GM18499 (cell line): ENCODE data around the gene SEL1L3.

Source experiments
- ATAC-seq: cut with Tn5 transposase; IDR thresholded peaks from one replicate; pipeline ENCODE4 v1.9.1; 2021; ENCODE audit warnings: moderate number of reproducible peaks; ENCODE audit not compliant: insufficient read depth, unreplicated experiment

SEL1L3 gene

GRCh38 chr4:25821899-25822298, 40.9 kb downstream of the SEL1L3 start:
- no peak for ATAC-seq

- ATAC-seq, result no peak
Observed at GRCh38 chr4:25821267-25821666, 41.5 kb downstream of the SEL1L3 start.

- ATAC-seq, result no peak
Observed at GRCh38 chr4:25818876-25819275, 43.9 kb downstream of the SEL1L3 start.

- ATAC-seq, result no peak
Observed at GRCh38 chr4:25818371-25818871, 44.4 kb downstream of the SEL1L3 start.

GRCh38 chr4:25817059-25817681, 45.6 kb downstream of the SEL1L3 start:
- no peak for ATAC-seq

GRCh38 chr4:25816591-25817058, 46.2 kb downstream of the SEL1L3 start:
- ATAC-seq, result no peak

- ATAC-seq, result no peak
Observed at GRCh38 chr4:25815586-25815985, 47.2 kb downstream of the SEL1L3 start.

GRCh38 chr4:25814301-25815136, 48.3 kb downstream of the SEL1L3 start:
- ATAC-seq, result no peak

- no peak for ATAC-seq
Observed at GRCh38 chr4:25813448-25814106, 49.2 kb downstream of the SEL1L3 start.

- ATAC-seq, result no peak
Observed at GRCh38 chr4:25811841-25812240, 50.9 kb downstream of the SEL1L3 start.

GRCh38 chr4:25811374-25811690, 51.5 kb downstream of the SEL1L3 start:
- ATAC-seq, result no peak

- ATAC-seq, result no peak
Observed at GRCh38 chr4:25810461-25811373, 52.1 kb downstream of the SEL1L3 start.

GRCh38 chr4:25809996-25810395, 52.8 kb downstream of the SEL1L3 start:
- ATAC-seq, result no peak

GRCh38 chr4:25807102-25807728, 55.6 kb downstream of the SEL1L3 start:
- ATAC-seq, result no peak

- no peak for ATAC-seq
Observed at GRCh38 chr4:25805255-25805860, 57.4 kb downstream of the SEL1L3 start.

- ATAC-seq, result no peak
Observed at GRCh38 chr4:25803720-25804225, 59.0 kb downstream of the SEL1L3 start.

GRCh38 chr4:25801594-25801993, 61.2 kb downstream of the SEL1L3 start:
- ATAC-seq, result no peak

- no peak for ATAC-seq
Observed at GRCh38 chr4:25800245-25800644, 62.5 kb downstream of the SEL1L3 start.

GRCh38 chr4:25799522-25799921, 63.3 kb downstream of the SEL1L3 start:
- no peak for ATAC-seq
